Germinal center (tissue), 1 donor: ENCODE data around the gene ZNF18.

Experiments used
- DNase-seq: peaks from one replicate; pipeline ENCODE4 v3.0.0; 2012; ENCODE audit warnings: mixed read lengths, low spot score

The ZNF18 gene

GRCh38 chr17:11997147-11997971 is at the start of gene ZNF18:
ZNF18 (minus strand) TSS chr17:11997475; CDS start chr17:11992829, 4,646 bp downstream.
- DNase-seq = peak; percentile 98

GRCh38 chr17:12046786-12047185 is 49.5 kb upstream of the ZNF18 start:
- no peak for DNase-seq

GRCh38 chr17:12043702-12044101 is 46.4 kb upstream of the ZNF18 start:
- DNase-seq = no peak

- DNase-seq = no peak
These were observed 44.0 kb upstream of the ZNF18 start for GRCh38 chr17:12041312-12041711.

GRCh38 chr17:12040478-12040877 is 43.2 kb upstream of the ZNF18 start:
- DNase-seq = no peak

GRCh38 chr17:12037970-12038369 is 40.7 kb upstream of the ZNF18 start:
- no peak for DNase-seq

GRCh38 chr17:12035673-12036072 is 38.4 kb upstream of the ZNF18 start:
- DNase-seq = no peak

- DNase-seq = no peak
These were observed 37.3 kb upstream of the ZNF18 start for GRCh38 chr17:12034538-12034937.

GRCh38 chr17:12028611-12029010 is 31.3 kb upstream of the ZNF18 start:
- DNase-seq = no peak

GRCh38 chr17:12027658-12028057 is 30.4 kb upstream of the ZNF18 start:
- DNase-seq = no peak

- DNase-seq = no peak
These were observed 27.1 kb upstream of the ZNF18 start for GRCh38 chr17:12024327-12024726.

- no peak for DNase-seq
These were observed 25.0 kb upstream of the ZNF18 start for GRCh38 chr17:12022310-12022709.

GRCh38 chr17:12021623-12022140 is 24.4 kb upstream of the ZNF18 start:
- no peak for DNase-seq

- peak; percentile 97 for DNase-seq
These were observed 23.7 kb upstream of the ZNF18 start, which contains the start of gene MAP2K4 for GRCh38 chr17:12020642-12021622. MAP2K4 (plus strand) TSS chr17:12020877; CDS start chr17:12020887, 10 bp downstream.

GRCh38 chr17:12007466-12007865 is 10.2 kb upstream of the ZNF18 start:
- DNase-seq = no peak

GRCh38 chr17:11999696-12000095 is 2.4 kb upstream of the ZNF18 start:
- DNase-seq = no peak

GRCh38 chr17:11997972-11998233 is 628 bp upstream of the ZNF18 start:
- DNase-seq = no peak

- peak; percentile 51 for DNase-seq
These were observed 541 bp downstream of the ZNF18 start for GRCh38 chr17:11996722-11997146.

GRCh38 chr17:11991461-11991860 is 5.8 kb downstream of the ZNF18 start:
- DNase-seq = no peak

GRCh38 chr17:11990363-11990983 is 6.8 kb downstream of the ZNF18 start:
- DNase-seq = no peak

GRCh38 chr17:11986942-11987329 is 10.3 kb downstream of the ZNF18 start:
- no peak for DNase-seq
